Bronchial epithelial cell (primary cell): ENCODE results near the gene SMAD7. TPM values are rescaled to one million over a fixed set of nuclear protein-coding genes. Genes with fewer than 3 reads are reported as not detected.

Experiments
- DNase-seq: peaks from one replicate; pipeline ENCODE4 v3.0.0-alpha.2; 2010; ENCODE audit warnings: low read depth
- FAIRE-seq: peaks from 2 replicates; lab custom pipeline; 2011; peaks lifted over from hg19 to GRCh38; lab: Jason Lieb, UNC
- H3K27me3 ChIP-seq: 2 replicates; pipeline ENCODE4 v1.5.1; 2011; ENCODE audit warnings: low read length; ENCODE audit not compliant: control insufficient read depth, insufficient read depth
- H3K36me3 ChIP-seq: 2 replicates; pipeline ENCODE4 v1.5.1; 2011; ENCODE audit warnings: low read length; ENCODE audit not compliant: control insufficient read depth, insufficient read depth
- H3K4me3 ChIP-seq: 2 replicates; pipeline ENCODE4 v1.5.1; 2011; ENCODE audit warnings: mild to moderate bottlenecking, low read depth, low read length, control low read depth
- CTCF ChIP-seq: IDR thresholded peaks from 2 replicates; pipeline ENCODE4 v1.5.1; 2011; ENCODE audit warnings: mild to moderate bottlenecking, moderate library complexity, low read length, control low read depth, inconsistent platforms; ENCODE audit not compliant: insufficient read depth, severe bottlenecking
- total RNA-seq: library from RNA; depleted of rRNA; stranded (reverse); fragments of >200 nt; gene quantifications from 2 replicates; pipeline ENCODE4 v1.2.1, GENCODE V29; 2014

Gene SMAD7
- total RNA-seq, 1 donor from 2014 or later = 19.2 TPM

GRCh38 chr18:48879008-48879431 is 71.7 kb downstream of the SMAD7 start:
- peak; percentile 75 for DNase-seq
- no peak overlapping the region for H3K4me3 ChIP-seq

GRCh38 chr18:48878471-48878870 is 72.3 kb downstream of the SMAD7 start:
- no peak for TF ChIP-seq CTCF
- H3K4me3 ChIP-seq = no peak overlapping the region
- FAIRE-seq = no peak
- H3K27me3 ChIP-seq = no peaks in the 10 kb centered on the region
- no peak for DNase-seq
- no peaks in the 10 kb centered on the region for H3K36me3 ChIP-seq

More at GRCh38 chr18:48879008-48879431, 71.7 kb downstream of the SMAD7 start:
- no peak for FAIRE-seq
- H3K27me3 ChIP-seq = no peaks in the 10 kb centered on the region
- H3K36me3 ChIP-seq = no peaks in the 10 kb centered on the region
- no peak for TF ChIP-seq CTCF

GRCh38 chr18:48877941-48878340 is 72.8 kb downstream of the SMAD7 start:
- H3K27me3 ChIP-seq = no peaks in the 10 kb centered on the region
- no peaks in the 10 kb centered on the region for H3K36me3 ChIP-seq
- TF ChIP-seq CTCF = no peak
- no peak overlapping the region for H3K4me3 ChIP-seq
- DNase-seq = no peak
- FAIRE-seq = no peak

GRCh38 chr18:48876590-48876989 is 74.2 kb downstream of the SMAD7 start:
- Histone ChIP-seq H3K27me3 (no peaks in the 10 kb centered on the region), H3K36me3 (no peaks in the 10 kb centered on the region), H3K4me3 (no peak overlapping the region)
- DNase-seq = no peak
- no peak for TF ChIP-seq CTCF
- FAIRE-seq = no peak

- no peak for FAIRE-seq
- H3K36me3 ChIP-seq = no peaks in the 10 kb centered on the region
- no peaks in the 10 kb centered on the region for H3K27me3 ChIP-seq
- no peak overlapping the region for H3K4me3 ChIP-seq
- no peak for DNase-seq
- no peak for TF ChIP-seq CTCF
Observed at GRCh38 chr18:48875942-48876511, 74.7 kb downstream of the SMAD7 start.
